Activated CD4-positive, alpha-beta T cell treated with anti-CD3 and anti-CD28 coated beads for 24 hours (primary cell): ENCODE measurements around the gene ZHX3.
"Not testable (repeated sequence)": the region's sequence is repeated elsewhere in the genome, so short reads cannot be mapped to it uniquely, and the experiment has no call there.

Experiments used
- DNase-seq, 2 donors: peaks; one replicate each; pipeline ENCODE4 v3.0.0-alpha.2; 2020; ENCODE audit warnings: low read depth in 2 of 2

ZHX3 gene

DNA sequence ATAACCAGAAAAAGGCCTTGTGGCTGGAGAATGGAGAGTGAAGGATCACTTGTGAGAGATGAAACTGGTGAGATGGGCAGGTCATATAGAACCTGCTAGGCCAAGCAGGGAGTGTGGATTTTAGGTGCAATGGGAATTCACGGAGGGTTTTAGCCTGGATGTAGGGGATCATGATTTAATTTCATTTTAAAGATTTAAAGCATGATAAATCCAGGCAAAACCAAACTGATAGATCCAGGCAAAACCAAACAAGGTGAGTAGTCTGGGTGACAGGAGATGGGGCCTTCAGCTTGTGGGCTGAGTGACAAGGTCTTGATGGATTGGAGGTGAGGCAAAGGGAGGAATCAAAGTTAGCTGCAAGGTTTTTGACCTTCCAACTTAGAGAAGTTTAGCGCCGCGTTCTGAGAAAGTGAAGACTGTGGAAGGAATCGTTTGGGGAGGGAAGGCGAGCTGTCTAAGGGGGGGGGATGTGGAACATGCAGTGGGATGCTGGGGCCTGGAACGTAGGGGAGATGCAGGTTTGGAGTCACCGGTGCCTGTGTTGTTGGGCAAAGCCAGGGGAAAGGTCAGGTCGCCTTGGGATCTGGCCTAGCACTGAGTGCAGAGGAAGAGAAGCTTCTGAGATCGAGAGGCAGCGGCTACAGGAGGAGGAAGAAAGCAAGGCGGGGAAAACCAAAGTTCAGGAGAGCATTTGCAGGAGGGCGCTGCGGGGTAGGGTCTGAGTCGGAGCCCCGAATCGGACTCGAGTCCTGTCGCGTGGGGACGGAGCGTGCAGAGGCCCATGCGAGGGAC lies 181.4 kb downstream of the ZHX3 start:
- no peak for DNase-seq

DNA sequence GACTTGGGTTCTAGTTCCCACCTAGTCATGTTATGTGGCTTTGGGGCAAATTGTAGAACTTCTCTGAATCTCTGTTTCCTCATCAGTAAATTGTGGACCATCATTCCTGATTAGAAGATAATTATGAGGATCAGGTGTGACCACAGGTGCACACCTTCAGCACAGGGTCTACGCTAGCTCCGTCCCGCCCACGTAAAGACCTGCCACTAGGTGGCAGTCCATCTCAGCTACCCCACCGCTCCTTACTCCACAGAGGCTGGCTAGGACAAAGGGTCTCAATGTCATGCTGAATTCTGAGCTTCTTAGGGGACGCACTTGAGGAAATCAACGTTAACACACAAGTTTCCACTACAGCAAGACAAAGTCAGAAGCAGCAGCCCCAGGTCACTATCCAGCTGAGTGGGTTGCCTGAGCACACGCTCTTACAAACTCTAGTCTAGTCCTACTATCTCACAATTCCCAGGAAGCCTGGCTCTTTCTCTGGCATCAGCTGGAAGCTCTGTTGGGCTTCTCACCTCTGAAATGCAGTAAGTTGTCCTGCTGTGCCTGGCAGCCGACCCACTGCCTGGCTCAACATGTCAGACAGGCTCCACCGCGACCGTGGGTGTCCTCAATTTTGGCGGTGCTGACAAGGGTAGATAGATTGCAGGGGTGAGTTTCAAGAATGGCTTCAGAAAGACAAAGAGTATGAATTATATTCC lies 182.2 kb downstream of the ZHX3 start:
- no peak for DNase-seq

DNA sequence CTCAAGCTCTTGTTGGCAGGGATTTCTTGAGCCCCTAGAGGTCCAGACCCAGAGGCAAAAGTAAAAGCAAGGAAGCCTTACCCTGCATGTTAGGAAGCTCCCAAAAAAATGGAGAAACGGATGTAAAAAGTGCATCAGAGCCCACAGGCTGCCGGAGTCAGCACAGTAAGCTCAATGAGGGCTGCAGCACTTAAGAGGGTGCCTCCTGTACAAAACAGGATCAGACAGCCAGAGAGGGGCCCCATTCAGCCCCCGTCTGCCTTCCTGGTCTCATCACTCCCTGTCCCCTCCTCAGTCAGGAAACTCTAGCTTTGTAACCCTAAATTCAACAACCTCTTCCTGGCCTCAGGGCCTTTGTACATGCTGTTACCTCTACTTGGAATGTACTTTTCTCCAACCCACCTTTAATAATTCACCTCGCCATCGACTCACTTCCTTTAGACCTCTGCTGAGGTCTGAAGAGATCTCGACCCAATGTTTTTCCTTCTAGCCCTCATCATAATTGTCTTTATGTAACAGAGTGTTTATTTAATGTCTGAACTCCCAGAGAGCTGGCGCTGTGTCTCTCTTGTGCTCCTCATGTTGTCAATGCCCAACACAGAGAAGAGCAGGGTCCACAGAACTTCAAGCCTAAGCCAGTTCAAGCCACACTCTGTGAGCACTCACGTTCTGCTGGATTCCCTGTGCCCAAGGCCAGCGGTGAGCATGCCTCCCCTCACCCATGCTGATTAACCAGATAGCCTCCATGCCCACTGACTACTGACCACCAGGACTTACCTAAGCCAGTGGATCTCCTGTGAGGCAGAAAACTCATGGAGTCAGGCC lies 183.0 kb downstream of the ZHX3 start:
- DNase-seq = no peak

DNA sequence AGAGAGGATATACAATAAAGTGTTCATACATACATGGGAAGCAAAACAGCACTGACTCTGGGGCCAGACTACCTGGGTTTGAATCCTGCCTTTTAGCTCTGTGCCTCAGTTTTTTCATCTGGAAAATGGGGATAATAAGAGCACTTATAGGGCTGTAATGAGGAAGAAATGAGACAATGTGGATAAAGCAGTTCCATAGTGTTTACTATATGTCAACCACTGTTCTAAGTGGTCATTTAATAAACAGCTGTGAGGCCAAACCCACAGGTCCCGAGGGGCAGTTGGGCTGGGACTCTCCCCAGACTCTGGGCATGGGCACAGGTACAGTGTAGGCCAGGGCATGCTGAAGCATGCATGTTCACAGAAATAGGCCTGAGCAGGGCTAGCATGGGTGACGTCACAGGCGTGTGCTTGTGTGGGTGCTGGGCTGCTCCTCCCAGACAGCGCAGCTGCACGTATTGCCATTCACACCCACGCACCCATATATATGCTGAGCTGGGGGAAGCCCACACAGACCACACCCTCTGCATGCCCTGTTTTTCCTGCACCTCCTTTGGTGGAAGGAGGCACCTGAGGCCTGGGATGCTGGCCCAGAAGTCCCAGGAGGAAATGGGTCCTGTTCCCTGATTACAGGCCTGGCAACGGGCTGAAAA lies 183.7 kb downstream of the ZHX3 start:
- peak in 1 of 2 donors; percentile 50 for DNase-seq

DNA sequence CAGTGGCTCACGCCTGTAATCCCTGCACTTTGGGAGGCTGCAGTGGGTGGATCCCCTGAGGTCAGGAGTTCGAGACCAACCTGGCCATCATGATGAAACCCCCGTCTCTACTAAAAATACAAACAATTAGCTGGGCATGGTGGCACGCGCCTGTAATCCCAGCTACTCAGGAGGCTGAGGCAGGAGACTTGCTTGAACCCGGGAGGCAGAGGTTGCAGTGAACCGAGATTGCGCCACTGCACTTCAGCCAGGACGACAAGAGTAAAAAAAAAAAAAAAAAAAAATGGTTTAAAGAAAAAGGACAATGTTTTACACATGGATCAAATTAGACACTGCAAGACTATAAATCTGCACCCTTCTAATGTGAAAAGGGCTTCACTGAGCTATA lies 185.1 kb downstream of the ZHX3 start:
- DNase-seq = not testable (repeated sequence)

DNA sequence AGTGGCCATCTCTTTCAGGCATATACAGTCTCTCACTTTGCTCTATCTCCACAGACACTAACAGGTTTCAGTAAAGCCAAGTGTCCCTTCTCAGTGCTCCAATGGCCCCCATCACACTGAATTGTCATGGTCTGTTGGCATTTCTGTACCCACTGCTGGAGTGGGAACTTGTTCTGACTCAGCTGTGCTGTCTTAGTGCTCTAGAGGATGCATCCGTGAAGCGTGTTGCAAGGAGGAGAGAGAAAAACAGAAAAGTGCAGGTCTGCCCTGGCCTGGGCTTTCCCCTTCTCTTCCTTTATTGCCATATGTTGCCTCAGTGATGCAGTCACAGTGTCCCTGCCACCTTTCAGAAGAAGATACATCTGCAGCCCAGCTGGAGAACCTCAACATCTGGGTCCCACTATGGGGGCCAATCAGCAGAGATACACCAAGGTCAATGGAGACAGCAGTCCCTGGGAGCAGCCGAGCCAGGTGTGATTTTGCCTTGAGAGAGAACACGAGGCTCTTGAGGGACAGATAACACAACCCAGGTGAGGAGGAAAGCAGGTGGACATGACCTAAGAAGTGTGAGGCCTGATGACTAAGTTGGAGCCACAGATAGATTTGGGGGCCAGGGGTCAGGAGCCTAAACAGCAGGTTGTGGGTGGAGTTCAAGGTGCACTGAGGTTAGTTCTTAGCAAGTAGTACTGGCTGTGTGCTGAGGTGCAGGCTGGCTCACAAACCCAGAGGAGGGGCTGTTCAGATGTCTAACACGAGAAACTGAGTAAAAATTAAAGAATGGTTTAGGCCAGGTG lies 185.7 kb downstream of the ZHX3 start:
- no peak for DNase-seq
